SK-N-SH (cell line): Measurements from ENCODE around the gene SHANK1. TPM values are rescaled to one million over a fixed set of nuclear protein-coding genes. Genes with fewer than 3 reads are reported as not detected.

Experiments used
- CTCF ChIA-PET: fragments of 300-600, 350-600 bp; formaldehyde crosslinking; extraction: SDS; loops from one replicate; lab custom pipeline; 2021; lab: Yijun Ruan, JAX
- POLR2A ChIA-PET: fragments of 350-600 bp; sonication (Branson Sonifier 250); formaldehyde crosslinking; extraction: SDS; loops from one replicate; lab custom pipeline; 2020; ENCODE audit warnings: antibody characterized with exemption, inconsistent platforms; lab: Yijun Ruan, JAX
- DNase-seq: peaks from one replicate; pipeline ENCODE4 v3.0.0; 2012
- H2AFZ ChIP-seq: fragments of 200-600 bp; sonication (generic); 2 replicates; pipeline ENCODE4 v1.8.1; 2016; ENCODE audit warnings: antibody characterized with exemption, mild to moderate bottlenecking, low read depth
- H3F3A ChIP-seq: fragments of 200-600 bp; sonication (generic); replicated peaks from 2 replicates; pipeline ENCODE3; 2016; ENCODE audit warnings: antibody characterized with exemption, mild to moderate bottlenecking; ENCODE audit not compliant: insufficient read depth
- H3K27ac ChIP-seq, 2 experiments: fragments of 200-500 bp in 1 of 2; fragments of 200-600 bp in 1 of 2; sonication (Bioruptor generic) in 1 of 2; sonication (generic), shearing (Covaris generic) in 1 of 2; 2 replicates each; pipeline versions ENCODE4 v1.5.1 to v1.6.1; 2014 to 2016; ENCODE audit warnings: low read depth in 2 of 2, inconsistent platforms in 1 of 2, low read length in 1 of 2, mild to moderate bottlenecking in 1 of 2, mixed read lengths in 1 of 2
- H3K27me3 ChIP-seq: fragments of 200-600 bp; sonication (generic), shearing (Covaris generic); 2 replicates; pipeline ENCODE4 v1.6.1; 2016; ENCODE audit warnings: mixed run types; ENCODE audit not compliant: insufficient read depth
- H3K36me3 ChIP-seq, 2 experiments: fragments of 200-500 bp in 1 of 2; fragments of 200-600 bp in 1 of 2; sonication (Bioruptor generic) in 1 of 2; sonication (generic) in 1 of 2; replicated peaks in 1 of 2; 2 replicates each; pipeline versions ENCODE3 to v1.5.1; 2014 to 2016; ENCODE audit warnings: low read length in 1 of 2, mild to moderate bottlenecking in 1 of 2; ENCODE audit not compliant: insufficient read depth in 2 of 2, control insufficient read depth in 1 of 2
- H3K4me1 ChIP-seq, 2 experiments: fragments of 200-500 bp in 1 of 2; fragments of 200-600 bp in 1 of 2; sonication (Bioruptor generic) in 1 of 2; sonication (generic), shearing (Covaris generic) in 1 of 2; 2 replicates each; pipeline versions ENCODE4 v1.5.1 to v1.6.1; 2014 to 2016; ENCODE audit warnings: low read depth in 1 of 2, low read length in 1 of 2, mixed run types in 1 of 2; ENCODE audit not compliant: insufficient read depth in 2 of 2, control insufficient read depth in 1 of 2
- H3K4me2 ChIP-seq: fragments of 200-600 bp; sonication (generic), shearing (Covaris generic); 2 replicates; pipeline ENCODE4 v1.6.1; 2017; ENCODE audit warnings: mixed run types
- H3K4me3 ChIP-seq, 2 experiments: fragments of 200-500 bp in 1 of 2; fragments of 200-600 bp in 1 of 2; sonication (Bioruptor generic) in 1 of 2; sonication (generic), shearing (Covaris generic) in 1 of 2; 2 replicates each; pipeline versions ENCODE4 v1.5.1 to v1.8.1; 2014 to 2016; ENCODE audit warnings: low read depth in 2 of 2, inconsistent platforms in 1 of 2, low read length in 1 of 2, mild to moderate bottlenecking in 1 of 2, mixed read lengths in 1 of 2, moderate library complexity in 1 of 2
- H3K79me2 ChIP-seq: fragments of 200-600 bp; sonication (generic); 2 replicates; pipeline ENCODE4 v1.8.1; 2017; ENCODE audit warnings: mild to moderate bottlenecking; ENCODE audit not compliant: insufficient read depth
- H3K9ac ChIP-seq: fragments of 200-600 bp; sonication (generic); 2 replicates; pipeline ENCODE4 v1.6.1; 2017; ENCODE audit warnings: mixed run types
- H3K9me2 ChIP-seq: fragments of 200-600 bp; sonication (generic); 2 replicates; pipeline ENCODE4 v1.6.1; 2017; ENCODE audit warnings: mixed run types
- H3K9me3 ChIP-seq: fragments of 200-600 bp; sonication (generic); 2 replicates; pipeline ENCODE4 v1.6.1; 2017; ENCODE audit warnings: mixed run types, mild to moderate bottlenecking, moderate library complexity
- H4K20me1 ChIP-seq: fragments of 200-600 bp; sonication (generic); 2 replicates; pipeline ENCODE4 v1.6.1; 2017; ENCODE audit warnings: mild to moderate bottlenecking, mixed run types; ENCODE audit not compliant: insufficient read depth
- CHD2 ChIP-seq: fragments of 150-350 bp; IDR thresholded peaks from 2 replicates; pipeline ENCODE4 v1.6.1; 2018; ENCODE audit warnings: low read length; ENCODE audit not compliant: partially characterized antibody
- CTCF ChIP-seq: fragments of 200-600 bp; sonication (generic); IDR thresholded peaks from 2 replicates; pipeline ENCODE4 v1.6.1; 2017; ENCODE audit warnings: antibody characterized with exemption, mild to moderate bottlenecking, moderate library complexity
- EP300 ChIP-seq, 2 experiments: IDR thresholded peaks; 2 replicates each; pipeline versions ENCODE4 v1.4.0 to v1.6.1; 2012; ENCODE audit warnings: borderline replicate concordance in 1 of 2, low read depth in 1 of 2, low read length in 1 of 2
- EZH2phosphoT487 ChIP-seq: fragments of 200-600 bp; sonication (generic); IDR thresholded peaks from 2 replicates; pipeline ENCODE4 v1.6.1; 2017; ENCODE audit warnings: low read depth, mixed run types, mild to moderate bottlenecking, antibody characterized with exemption, moderate library complexity, borderline replicate concordance
- FOSL2 ChIP-seq: IDR thresholded peaks from 2 replicates; pipeline ENCODE4 v1.4.0; 2012; ENCODE audit warnings: low read depth, mild to moderate bottlenecking, moderate library complexity, borderline replicate concordance
- FOXJ3 ChIP-seq: sonication (generic); formaldehyde crosslinking; IDR thresholded peaks from 2 replicates; pipeline ENCODE4 v1.5.1; 2020; ENCODE audit warnings: mild to moderate bottlenecking, missing genetic modification reagents
- FOXM1 ChIP-seq: IDR thresholded peaks from 2 replicates; pipeline ENCODE4 v1.4.0; 2012; ENCODE audit warnings: low read depth, mild to moderate bottlenecking
- GABPA ChIP-seq: IDR thresholded peaks from 2 replicates; pipeline ENCODE4 v1.4.0; 2012; ENCODE audit warnings: low read depth, mild to moderate bottlenecking
- MEF2A ChIP-seq: IDR thresholded peaks from 2 replicates; pipeline ENCODE4 v1.4.0; 2012; ENCODE audit warnings: low read depth, borderline replicate concordance
- RCOR1 ChIP-seq: fragments of 150-350 bp; IDR thresholded peaks from 2 replicates; pipeline ENCODE4 v1.6.1; 2017; ENCODE audit warnings: antibody characterized with exemption, low read length
- TCF12 ChIP-seq: IDR thresholded peaks from 2 replicates; pipeline ENCODE4 v1.4.0; 2012
- TEAD4 ChIP-seq: IDR thresholded peaks from 2 replicates; pipeline ENCODE4 v1.4.0; 2012; ENCODE audit warnings: mild to moderate bottlenecking, borderline replicate concordance; ENCODE audit not compliant: insufficient read depth
- USF2 ChIP-seq: fragments of 150-350 bp; IDR thresholded peaks from 2 replicates; pipeline ENCODE4 v1.6.1; 2017; ENCODE audit warnings: antibody characterized with exemption, low read length, low read depth, borderline replicate concordance
- YY1 ChIP-seq: IDR thresholded peaks from 2 replicates; pipeline ENCODE4 v1.4.0; 2012; ENCODE audit warnings: low read depth, mild to moderate bottlenecking
- WGBS: methylation state at CpG from one replicate; pipeline ENCODE4 v1.1.6; 2017; ENCODE audit warnings: low lambda C conversion rate; 5-methylcytosine and 5-hydroxymethylcytosine counted together
- polyA plus RNA-seq, 3 experiments: library from polyadenylated mRNA; depleted of rRNA; stranded (reverse); fragments of >200 nt; gene quantifications; 2 replicates each; pipeline ENCODE4 v1.2.3, GENCODE V29; 2012

The SHANK1 gene
- polyA plus RNA-seq, 1 of the 3 experiments (the other 2 are of a cell fraction): 0.28 TPM

- no peaks in the 10 kb centered on the region for H3K27me3 ChIP-seq
- TF ChIP-seq TEAD4: no peak
- no peak for TF ChIP-seq EZH2phosphoT487
- no peak for TF ChIP-seq GABPA
- TF ChIP-seq EP300 (IDR thresholded peaks at IDR 0.05; ENCODE audit: borderline replicate concordance in 1 of 2, low read depth in 1 of 2, low read length in 1 of 2): no peak
- TF ChIP-seq FOSL2: no peak
- TF ChIP-seq RCOR1: no peak
- TF ChIP-seq FOXJ3 (CRISPR knock-in tag): no peak
- no peak for TF ChIP-seq USF2
- TF ChIP-seq YY1: no peak
- TF ChIP-seq, all 33 proteins: peak for 0
- Histone ChIP-seq H3K9me2 (no peaks in the 10 kb centered on the region), H3K9me3 (no peaks in the 10 kb centered on the region), H3K4me2 (no peak overlapping the region), H3K36me3 (no peaks in the 10 kb centered on the region), H3K27ac (no peak overlapping the region), H3K9ac (no peak overlapping the region), H3K4me3 (no peak overlapping the region), H3F3A (peaks cover 4% of the 10 kb centered on the region), H3K79me2 (no peaks in the 10 kb centered on the region), H2AFZ (no peak overlapping the region), H4K20me1 (no peaks in the 10 kb centered on the region), H3K4me1 (peaks cover 0 to 11% of the 10 kb centered on the region in 2 experiments; a peak in 2 of 4 replicates)
- POLR2A ChIA-PET: no interaction called here
- CTCF ChIA-PET: interaction anchor here (1.0 to 1.3 kb wide), 3 partner anchors 14 to 99 kb away, joined by 3 to 7 read pairs (median 4); no protein-coding TSS in a partner anchor
- no peak for DNase-seq
These were observed 64.7 kb downstream of the SHANK1 start for GRCh38 chr19:50654882-50655281.

- Histone ChIP-seq H3K36me3 (no peaks in the 10 kb centered on the region), H2AFZ (no peak overlapping the region), H3K4me3 (no peak overlapping the region), H3K27ac (no peak overlapping the region), H3F3A (no peaks in the 10 kb centered on the region), H3K27me3 (no peaks in the 10 kb centered on the region), H4K20me1 (no peaks in the 10 kb centered on the region), H3K79me2 (no peaks in the 10 kb centered on the region), H3K9ac (no peak overlapping the region), H3K4me2 (no peak overlapping the region), H3K9me3 (no peaks in the 10 kb centered on the region), H3K9me2 (no peaks in the 10 kb centered on the region), H3K4me1 (peaks cover 0 to 7% of the 10 kb centered on the region in 2 experiments; a peak in 2 of 4 replicates)
- no peak for DNase-seq
- ChIA-PET POLR2A (no interaction called here), CTCF (interaction anchor here (0.9 kb wide), 2 partner anchors 17 to 115 kb away, joined by 3 read pairs; no protein-coding TSS in a partner anchor)
- TF ChIP-seq CTCF (no peak), TCF12 (no peak), MEF2A (no peak), CHD2 (no peak), FOSL2 (no peak), FOXM1 (no peak)
- WGBS: 57% methylated on average over 6 of the region's 6 CpGs
These were observed 66.9 kb downstream of the SHANK1 start for GRCh38 chr19:50652722-50653121.
